Smooth muscle cell (in vitro differentiated cells): ENCODE results near the gene ALG9. TPM values are rescaled to one million over a fixed set of nuclear protein-coding genes. Genes with fewer than 3 reads are reported as not detected.

Experiments
- DNase-seq: peaks from one replicate; lab custom pipeline; 2025; ENCODE audit not compliant: unreplicated experiment; lab: John Stamatoyannopoulos, UW
- H2AFZ ChIP-seq: fragments of 200-600 bp; sonication (generic); 2 replicates; pipeline ENCODE4 v1.6.0; 2016; ENCODE audit warnings: antibody characterized with exemption, low read depth, mild to moderate bottlenecking
- H3F3A ChIP-seq: fragments of 200-600 bp; sonication (generic); 2 replicates; pipeline ENCODE4 v1.6.0; 2017; ENCODE audit warnings: antibody characterized with exemption, low read depth
- H3K27ac ChIP-seq: fragments of 200-600 bp; sonication (generic); 2 replicates; pipeline ENCODE4 v1.5.1; 2016; ENCODE audit warnings: low read depth, mild to moderate bottlenecking
- H3K27me3 ChIP-seq: fragments of 200-600 bp; sonication (generic); 2 replicates; pipeline ENCODE4 v1.6.1; 2016; ENCODE audit warnings: low read depth, mild to moderate bottlenecking
- H3K36me3 ChIP-seq: fragments of 200-600 bp; sonication (generic); 2 replicates; pipeline ENCODE4 v1.5.1; 2016; ENCODE audit warnings: low read depth
- H3K4me1 ChIP-seq: fragments of 200-600 bp; sonication (generic); 2 replicates; pipeline ENCODE4 v1.5.1; 2016; ENCODE audit warnings: low read depth
- H3K4me2 ChIP-seq: fragments of 200-600 bp; sonication (generic); 2 replicates; pipeline ENCODE4 v1.6.0; 2016; ENCODE audit warnings: mild to moderate bottlenecking
- H3K4me3 ChIP-seq: fragments of 200-600 bp; sonication (generic); 2 replicates; pipeline ENCODE4 v1.5.1; 2016; ENCODE audit warnings: mild to moderate bottlenecking
- H3K79me2 ChIP-seq: fragments of 200-600 bp; sonication (generic); 2 replicates; pipeline ENCODE4 v1.6.0; 2016; ENCODE audit warnings: low read depth, mild to moderate bottlenecking
- H3K9ac ChIP-seq: fragments of 200-600 bp; sonication (generic); 2 replicates; pipeline ENCODE4 v1.6.0; 2016; ENCODE audit warnings: low read depth
- H3K9me3 ChIP-seq: fragments of 200-600 bp; sonication (generic); replicated peaks from 2 replicates; pipeline ENCODE4 v1.5.1; 2016; ENCODE audit warnings: low read depth
- H4K20me1 ChIP-seq: fragments of 200-600 bp; sonication (generic); 2 replicates; pipeline ENCODE4 v1.6.0; 2016; ENCODE audit warnings: low read depth
- CTCF ChIP-seq: fragments of 200-600 bp; sonication (generic); IDR thresholded peaks from 2 replicates; pipeline ENCODE4 v1.5.1; 2017; ENCODE audit warnings: borderline replicate concordance, mild to moderate bottlenecking, antibody characterized with exemption; ENCODE audit not compliant: insufficient read depth, poor library complexity, severe bottlenecking
- WGBS: methylation state at CpG from one replicate; pipeline ENCODE4 v1.1.7; 2016; ENCODE audit warnings: low lambda C conversion rate; 5-methylcytosine and 5-hydroxymethylcytosine counted together
- polyA plus RNA-seq: library from polyadenylated mRNA; unstranded; fragments of >200 nt; fragmentation: Nextera tagmentation; extraction: Ambion mirVana; gene quantifications from 2 replicates; pipeline ENCODE4 v1.2.1, GENCODE V29; 2016
- total RNA-seq: library from RNA; depleted of rRNA; stranded (reverse); fragments of >200 nt; gene quantifications from 2 replicates; pipeline ENCODE4 v1.2.3, GENCODE V29; 2014

ALG9 gene
- total and polyA plus RNA-seq, 2 experiments from 2014 or later, result 70.5 to 116 TPM

GRCh38 chr11:111792314-111792713 lies 79.1 kb downstream of the ALG9 start:
- no peaks in the 10 kb centered on the region for H3K4me1 ChIP-seq
- peaks cover 12% of the 10 kb centered on the region for H3K79me2 ChIP-seq
- no peaks in the 10 kb centered on the region for H3K27me3 ChIP-seq
- H3K4me2 ChIP-seq, result no peak overlapping the region
- DNase-seq, result no peak
- H3K9me3 ChIP-seq, result no peaks in the 10 kb centered on the region
- no peaks in the 10 kb centered on the region for H3F3A ChIP-seq
- peaks cover 8% of the 10 kb centered on the region for H3K36me3 ChIP-seq
- WGBS, result 100% methylated on average over 1 of the region's 1 CpG
- H2AFZ ChIP-seq, result no peak overlapping the region
- no peak overlapping the region for H3K4me3 ChIP-seq
- no peak overlapping the region for H3K27ac ChIP-seq
- no peak overlapping the region for H3K9ac ChIP-seq
- TF ChIP-seq CTCF, result no peak
- H4K20me1 ChIP-seq, result no peaks in the 10 kb centered on the region

DNA sequence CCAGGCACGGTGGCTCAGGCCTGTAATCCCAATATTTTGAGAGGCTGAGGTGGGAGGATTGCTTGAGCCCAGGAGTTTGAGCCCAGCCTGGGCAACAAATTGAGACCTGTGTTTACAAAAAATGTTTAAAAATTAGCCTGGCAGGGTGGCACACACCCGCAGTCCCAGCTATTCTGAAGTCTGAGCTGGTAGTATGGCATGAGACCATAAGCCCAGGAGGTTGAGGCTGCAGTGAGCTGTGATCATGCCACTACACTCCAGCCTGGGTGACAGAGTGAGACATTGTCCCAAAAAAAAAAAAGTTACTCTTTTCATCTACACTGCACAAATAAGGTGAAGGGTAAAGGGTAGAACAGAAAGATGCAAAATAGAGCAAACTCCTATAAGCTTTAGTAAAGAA lies 82.9 kb downstream of the ALG9 start:
- TF ChIP-seq CTCF, result no peak
- Histone ChIP-seq H3K27me3 (no peaks in the 10 kb centered on the region), H3F3A (no peaks in the 10 kb centered on the region), H3K79me2 (peaks cover 5% of the 10 kb centered on the region), H4K20me1 (no peaks in the 10 kb centered on the region), H3K4me3 (no peak overlapping the region), H3K4me2 (no peak overlapping the region), H3K9me3 (no peaks in the 10 kb centered on the region), H3K4me1 (no peaks in the 10 kb centered on the region), H2AFZ (no peak overlapping the region), H3K36me3 (peaks cover 4% of the 10 kb centered on the region), H3K9ac (no peak overlapping the region), H3K27ac (no peak overlapping the region)
- 98% methylated on average over 2 of the region's 2 CpGs for whole genome bisulfite sequencing
- DNase-seq, result no peak

GRCh38 chr11:111788051-111788450 lies 83.3 kb downstream of the ALG9 start:
- H4K20me1 ChIP-seq, result no peaks in the 10 kb centered on the region
- no peaks in the 10 kb centered on the region for H3F3A ChIP-seq
- no peak for DNase-seq
- H3K9ac ChIP-seq, result no peak overlapping the region
- 90% methylated on average over 2 of the region's 2 CpGs for WGBS
- H3K36me3 ChIP-seq, result peaks cover 4% of the 10 kb centered on the region
- TF ChIP-seq CTCF, result no peak
- H3K79me2 ChIP-seq, result peaks cover 5% of the 10 kb centered on the region
- no peaks in the 10 kb centered on the region for H3K9me3 ChIP-seq
- H3K4me1 ChIP-seq, result no peaks in the 10 kb centered on the region
- H3K4me3 ChIP-seq, result no peak overlapping the region
- no peaks in the 10 kb centered on the region for H3K27me3 ChIP-seq
- H3K27ac ChIP-seq, result no peak overlapping the region
- no peak overlapping the region for H2AFZ ChIP-seq
- H3K4me2 ChIP-seq, result no peak overlapping the region

DNA sequence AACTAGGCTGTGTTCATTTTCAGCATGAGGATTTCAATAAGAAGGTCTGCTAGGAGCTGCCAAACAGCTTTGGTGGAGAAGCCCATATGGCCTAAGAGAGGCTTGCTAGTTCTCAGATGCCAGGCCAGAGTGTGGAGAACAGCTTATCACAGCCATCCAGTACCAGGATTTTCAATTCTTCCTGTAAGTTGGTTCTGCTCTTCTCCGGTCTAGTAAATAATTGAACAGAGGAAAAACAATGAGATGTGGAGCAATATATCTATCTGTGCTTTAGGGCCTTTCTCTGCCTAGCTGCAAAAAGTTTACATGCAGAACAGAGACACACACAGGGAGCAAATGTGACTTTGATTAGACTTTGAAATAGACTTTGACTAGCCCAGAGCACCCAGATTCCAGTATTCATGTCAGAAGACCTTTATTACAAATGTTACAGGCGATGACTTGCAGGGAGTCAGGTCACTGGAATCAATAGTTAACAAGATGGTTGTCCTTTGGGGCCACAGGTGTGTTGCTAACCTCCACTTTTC lies 85.4 kb downstream of the ALG9 start:
- Histone ChIP-seq H4K20me1 (no peaks in the 10 kb centered on the region), H3K79me2 (no peaks in the 10 kb centered on the region), H3K4me1 (no peaks in the 10 kb centered on the region), H3K27me3 (no peaks in the 10 kb centered on the region), H3F3A (no peaks in the 10 kb centered on the region), H3K9ac (no peak overlapping the region), H3K4me3 (no peak overlapping the region), H3K9me3 (no peaks in the 10 kb centered on the region), H3K27ac (no peak overlapping the region), H3K4me2 (no peak overlapping the region), H2AFZ (no peak overlapping the region), H3K36me3 (peaks cover 4% of the 10 kb centered on the region)
- no peak for TF ChIP-seq CTCF
- no peak for DNase-seq
- 93% methylated on average over 2 of the region's 2 CpGs for WGBS
